OCI-LY1 (cell line): ENCODE results near the gene TRAPPC10.
"Not testable (repeated sequence)": the region's sequence is repeated elsewhere in the genome, so short reads cannot be mapped to it uniquely, and the experiment has no call there.

Experiments
- CTCF ChIP-seq: fragments of 200-600 bp; sonication (generic), shearing (Covaris generic); IDR thresholded peaks from 2 replicates; pipeline ENCODE4 v1.5.1; 2017; ENCODE audit warnings: mild to moderate bottlenecking, antibody characterized with exemption, low read length, moderate library complexity, mixed read lengths
- EZH2 ChIP-seq: fragments of 200-600 bp; sonication (generic), shearing (Covaris generic); IDR thresholded peaks from 2 replicates; pipeline ENCODE4 v1.8.0; 2017; ENCODE audit warnings: borderline replicate concordance, mixed run types, mild to moderate bottlenecking, antibody characterized with exemption, low read length, moderate library complexity, mixed read lengths

DNA sequence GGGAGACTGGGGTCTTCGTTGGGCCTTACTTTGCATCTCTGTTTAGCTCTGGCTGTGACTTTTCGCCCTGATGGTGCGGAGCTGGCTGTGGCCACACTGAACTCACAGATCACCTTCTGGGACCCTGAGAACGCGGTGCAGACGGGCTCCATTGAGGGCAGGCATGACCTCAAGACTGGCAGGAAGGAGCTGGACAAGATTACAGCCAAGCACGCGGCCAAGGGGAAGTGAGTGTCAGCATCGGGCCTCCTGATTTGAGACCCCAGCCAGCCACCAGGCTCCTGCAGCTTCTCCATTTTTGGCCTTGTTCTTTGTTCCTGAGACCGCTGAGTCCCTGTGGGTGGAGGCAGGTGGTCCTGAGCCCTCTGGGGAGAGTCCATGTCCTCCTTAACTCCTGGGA is 110.0 kb downstream of the TRAPPC10 start:
- TF ChIP-seq EZH2, CTCF: not testable (repeated sequence)
